ENCODE data around the gene ZNF710.

Gene ZNF710

GRCh38 chr15:90083419-90083818 lies 82.3 kb downstream of the ZNF710 start:
- no peak for DNase-seq

GRCh38 chr15:90083954-90084607 lies 83.0 kb downstream of the ZNF710 start:
- DNase-seq = no peak

- no peak for DNase-seq
Measured at GRCh38 chr15:90084876-90085423, 83.8 kb downstream of the ZNF710 start.

DNA sequence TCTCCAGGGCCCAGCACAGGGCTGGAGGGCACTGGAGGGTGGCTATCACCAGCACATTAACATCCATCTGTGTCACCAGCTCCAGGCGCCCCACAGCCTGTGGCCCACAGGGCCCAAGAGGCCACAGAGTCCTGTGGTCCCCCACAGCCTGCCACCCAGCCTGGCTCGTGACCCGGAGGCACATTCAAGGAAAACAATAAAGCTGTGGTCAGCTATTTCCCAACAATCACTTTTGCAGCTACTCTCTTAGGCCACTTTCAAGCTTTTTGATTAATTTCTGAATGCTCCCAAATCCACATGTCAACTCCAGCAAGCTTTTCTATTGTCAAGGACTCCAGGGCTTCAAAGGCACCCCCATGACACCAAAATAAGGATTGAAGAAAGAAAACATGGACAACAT lies 84.4 kb downstream of the ZNF710 start:
- no peak for DNase-seq

DNA sequence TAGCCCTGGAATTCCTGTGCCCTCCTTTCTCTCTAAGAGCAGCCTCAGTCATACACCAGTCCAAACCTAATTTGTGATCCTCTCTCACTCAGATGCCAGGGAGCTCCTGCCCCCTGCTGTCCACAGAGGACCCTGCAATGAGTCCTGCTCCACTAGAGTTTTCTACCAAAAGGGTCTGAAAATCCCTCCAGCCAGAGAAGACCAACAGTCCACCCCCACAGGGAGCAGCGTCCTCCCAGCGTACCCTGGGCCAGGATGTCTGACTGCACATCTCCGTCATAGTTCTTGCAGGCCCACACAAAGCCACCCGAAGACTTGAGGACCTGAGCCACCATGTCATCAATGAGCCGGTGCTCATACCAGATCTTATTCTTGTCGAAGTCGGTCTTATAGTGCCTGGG lies 85.7 kb downstream of the ZNF710 start:
- no peak for DNase-seq

DNA sequence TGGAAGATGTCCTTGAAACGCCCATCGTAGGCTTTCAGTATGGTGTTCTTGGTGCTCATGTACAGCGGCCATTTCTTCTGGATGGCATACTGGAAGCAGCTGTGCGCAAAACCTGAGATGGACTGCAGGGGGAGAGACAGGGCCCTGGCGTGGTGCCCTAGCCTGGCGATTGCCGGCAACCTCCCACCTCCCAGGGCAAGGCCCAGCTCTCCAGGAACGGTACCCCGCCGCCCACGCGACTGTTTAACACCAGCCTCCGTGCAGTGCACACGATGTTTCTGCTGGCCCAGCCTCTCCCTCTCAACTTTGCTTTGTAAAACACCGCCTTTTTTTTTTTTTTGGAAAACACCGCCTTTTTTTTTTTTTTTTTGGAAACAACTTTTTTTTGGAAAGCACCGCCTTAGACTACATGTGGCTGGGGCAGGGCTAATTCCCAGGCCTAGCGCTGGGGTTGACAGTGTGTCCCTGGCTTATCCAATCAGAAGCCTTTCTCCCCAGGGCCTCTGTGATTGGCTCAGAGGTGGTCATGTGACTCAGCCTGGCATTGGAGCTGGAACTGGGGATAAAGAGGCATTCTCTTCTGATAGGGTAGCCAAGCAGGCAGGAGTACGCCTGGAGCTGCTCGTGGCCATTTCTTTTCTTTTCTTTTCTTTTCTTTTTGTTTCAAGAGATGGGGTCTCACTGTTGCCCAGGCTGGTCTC lies 86.5 kb downstream of the ZNF710 start:
- DNase-seq = no peak

- no peak for DNase-seq
Measured at GRCh38 chr15:90090226-90090848, 89.2 kb downstream of the ZNF710 start.

DNA sequence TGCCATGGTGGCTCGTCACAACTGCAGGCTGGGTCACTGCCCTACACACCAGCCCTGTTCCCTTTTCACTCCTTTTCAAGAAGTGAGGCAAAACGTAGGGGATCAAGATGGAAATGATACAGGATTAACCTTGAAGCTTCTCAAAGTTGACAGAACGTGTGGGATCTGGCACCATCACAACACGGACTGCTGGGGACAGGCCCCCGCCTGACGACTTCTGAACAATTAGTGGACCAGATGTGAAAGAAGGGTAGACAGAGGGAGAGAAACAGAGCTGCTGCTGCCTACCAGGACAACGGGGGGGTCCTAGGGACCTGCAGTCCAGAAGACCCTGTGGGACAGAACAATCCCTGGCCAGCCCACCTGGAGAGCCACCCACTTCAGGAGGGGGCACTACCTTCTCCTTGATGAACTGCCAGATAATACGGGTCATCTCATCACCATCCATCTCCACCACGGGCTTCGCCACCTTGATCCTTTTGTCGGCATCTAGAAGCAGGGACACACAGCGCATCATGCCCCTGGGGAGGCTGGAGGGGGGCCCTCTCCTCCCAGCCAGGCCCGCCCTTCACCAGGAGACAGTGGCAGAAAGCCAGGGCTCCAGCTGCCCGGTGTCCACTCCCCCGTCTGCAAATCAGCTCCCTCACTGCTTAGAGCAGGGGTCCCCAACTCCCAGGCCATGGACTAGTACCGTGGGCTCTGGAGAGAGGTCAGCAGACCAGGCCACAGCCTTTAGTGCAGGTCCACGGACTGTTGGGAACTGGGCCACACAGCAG lies 90.2 kb downstream of the ZNF710 start:
- DNase-seq = no peak

DNA sequence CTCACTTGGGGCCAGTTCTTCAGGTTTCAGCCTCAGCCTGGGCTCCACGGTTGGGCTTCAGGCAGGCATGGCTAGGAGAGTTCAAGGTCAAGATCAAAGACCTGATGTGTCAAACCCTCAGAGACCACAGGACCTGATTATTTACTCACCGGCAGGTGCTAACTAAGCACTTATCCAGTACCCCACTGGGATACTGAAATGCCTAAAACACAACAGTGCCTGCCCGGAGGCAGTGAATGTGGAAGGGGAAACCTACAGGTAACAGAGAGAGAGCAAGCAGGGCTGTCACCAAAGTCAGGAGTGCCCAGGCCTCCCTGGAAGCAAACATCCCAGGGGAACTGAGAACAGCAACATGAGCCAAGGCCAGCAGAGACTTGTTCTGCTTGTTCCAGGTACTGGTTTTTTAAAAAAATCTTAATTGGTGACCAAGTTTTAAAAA lies 94.4 kb downstream of the ZNF710 start:
- no peak for DNase-seq

DNA sequence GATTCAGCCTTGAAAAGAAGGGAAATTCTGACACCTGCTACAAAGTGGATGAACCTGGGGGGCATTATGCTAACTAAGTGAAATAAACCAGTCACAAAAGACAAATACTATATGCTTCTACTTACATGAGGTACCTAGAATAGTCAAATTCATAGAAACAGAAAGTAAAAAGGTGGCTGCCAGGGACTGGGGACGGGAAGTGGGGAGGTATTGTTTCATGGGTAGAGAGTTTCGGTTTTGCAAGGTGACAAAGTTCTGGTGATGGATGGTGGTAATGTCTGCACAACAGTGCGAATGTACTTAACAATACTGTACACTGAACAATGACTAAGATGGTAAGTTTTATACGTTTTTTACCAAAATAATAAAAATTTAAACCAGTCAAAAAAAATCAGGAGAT lies 96.4 kb downstream of the ZNF710 start:
- DNase-seq = no peak

- no peak for DNase-seq
Measured at GRCh38 chr15:90099072-90099867, 98.1 kb downstream of the ZNF710 start.

GRCh38 chr15:90099868-90100831 lies 99.0 kb downstream of the ZNF710 start:
- DNase-seq = no peak

GRCh38 chr15:90101130-90101968 lies 100.2 kb downstream of the ZNF710 start:
- DNase-seq = no peak

DNA sequence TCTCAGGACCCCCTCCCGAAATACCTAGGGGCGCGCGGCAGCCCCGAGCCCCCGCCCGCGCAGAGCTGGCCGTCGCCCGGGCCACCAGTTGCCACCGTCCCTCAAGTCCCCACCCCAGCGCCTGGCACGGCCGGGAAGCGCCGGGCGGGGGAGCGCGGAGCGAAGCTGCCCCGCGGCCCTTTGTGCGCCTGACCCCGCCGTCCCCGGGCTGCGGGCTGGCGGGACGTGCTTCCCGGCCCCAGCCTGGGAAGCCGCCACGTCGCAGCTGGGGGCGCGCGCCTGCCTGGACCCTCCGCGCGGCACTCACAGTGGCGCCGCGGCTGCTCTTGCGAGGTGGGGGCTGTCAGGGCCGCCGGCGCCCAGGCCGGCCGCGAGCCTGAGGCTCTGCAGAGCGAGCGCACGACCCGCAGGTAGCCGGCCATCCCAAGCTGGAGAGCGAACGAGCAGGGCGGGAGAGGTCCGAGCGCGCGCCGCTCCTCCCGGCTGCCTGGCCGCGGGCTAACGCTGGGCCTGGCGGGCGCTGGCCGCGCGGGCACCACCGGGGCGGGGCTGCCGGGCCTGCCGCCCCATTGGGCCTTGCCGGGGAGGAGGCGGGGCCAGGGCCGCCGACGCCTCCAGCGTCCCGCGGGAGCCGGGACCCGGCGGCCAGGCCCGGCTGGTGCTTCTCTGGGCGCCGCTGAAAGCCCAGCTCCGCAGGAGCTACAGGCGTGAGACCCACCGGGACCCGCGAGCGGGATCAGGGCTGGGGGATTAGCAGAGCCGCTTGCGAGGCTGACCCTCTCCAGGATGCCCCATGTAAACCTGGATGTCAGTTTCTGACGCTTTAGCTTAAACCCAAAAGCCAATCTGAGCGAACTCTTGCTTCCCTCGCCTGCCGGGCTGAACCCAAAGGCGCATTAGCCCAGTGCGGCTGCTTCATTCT lies 101.1 kb downstream of the ZNF710 start, which contains the start of gene IDH2:
Gene IDH2, minus strand, starts transcription at position 500 of the 922 bp plus-strand sequence. Its CDS starts 78 bp downstream, at position 422.
- no peak for DNase-seq

- peak; percentile 7 for DNase-seq
Measured at GRCh38 chr15:90103701-90104329, 102.7 kb downstream of the ZNF710 start.

- DNase-seq = no peak
Measured at GRCh38 chr15:90104551-90104950, 103.4 kb downstream of the ZNF710 start.

DNA sequence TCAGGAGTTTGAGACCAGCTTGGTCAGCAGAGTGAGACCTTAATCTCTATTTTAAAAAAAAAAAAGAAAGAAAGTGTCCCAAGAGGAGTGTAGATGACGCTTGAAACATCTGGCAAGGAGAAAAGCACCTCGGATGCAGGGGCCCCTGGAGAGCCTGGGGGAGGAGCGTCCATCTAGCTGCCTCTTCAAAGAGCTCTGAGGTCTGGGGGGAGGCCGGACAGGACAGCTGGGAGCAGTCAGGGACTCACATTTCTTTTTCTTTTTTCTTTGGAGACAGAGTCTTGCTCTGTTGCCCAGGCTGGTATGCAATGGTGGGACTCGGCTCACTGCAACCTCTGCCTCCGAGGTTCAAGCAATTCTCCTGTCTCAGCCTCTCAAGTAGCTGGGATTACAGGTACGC lies 104.4 kb downstream of the ZNF710 start:
- DNase-seq = no peak

DNA sequence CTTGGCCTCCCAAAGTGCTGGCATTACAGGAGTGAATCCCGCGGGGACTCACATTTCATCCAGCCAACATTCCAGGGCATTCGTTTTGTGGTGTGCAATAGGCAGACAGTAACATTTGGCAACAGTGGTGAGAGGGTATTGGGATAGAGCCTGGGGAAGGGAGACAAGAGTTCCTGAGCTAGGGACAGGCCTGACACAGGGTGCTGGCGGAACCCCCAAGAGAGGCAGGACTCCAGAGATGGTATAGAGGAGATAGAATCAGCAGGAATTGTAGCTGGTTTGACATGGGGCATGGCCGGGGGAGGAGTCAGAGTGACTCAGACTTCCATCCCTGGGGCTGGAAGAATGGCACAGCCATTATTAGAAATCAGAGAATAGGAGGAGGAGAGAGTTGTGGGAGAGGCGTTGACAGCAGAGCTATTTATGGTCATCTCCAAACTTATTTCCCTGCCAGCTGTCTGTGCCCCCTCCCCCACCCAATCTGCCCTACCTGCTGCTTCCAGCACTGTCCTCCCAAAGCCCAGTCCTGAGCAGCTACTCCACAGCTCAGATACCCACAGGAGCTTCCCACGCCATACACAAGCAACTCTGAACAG lies 105.5 kb downstream of the ZNF710 start:
- DNase-seq = no peak
